HG03039 (cell line): Measurements from ENCODE around the gene SPAAR.
"Not testable (repeated sequence)": the region's sequence is repeated elsewhere in the genome, so short reads cannot be mapped to it uniquely, and the experiment has no call there.

Experiments used
- ATAC-seq: cut with Tn5 transposase; IDR thresholded peaks from one replicate; pipeline ENCODE4 v1.9.1; 2021; ENCODE audit warnings: mild to moderate bottlenecking, moderate library complexity; ENCODE audit not compliant: unreplicated experiment

The SPAAR gene

DNA sequence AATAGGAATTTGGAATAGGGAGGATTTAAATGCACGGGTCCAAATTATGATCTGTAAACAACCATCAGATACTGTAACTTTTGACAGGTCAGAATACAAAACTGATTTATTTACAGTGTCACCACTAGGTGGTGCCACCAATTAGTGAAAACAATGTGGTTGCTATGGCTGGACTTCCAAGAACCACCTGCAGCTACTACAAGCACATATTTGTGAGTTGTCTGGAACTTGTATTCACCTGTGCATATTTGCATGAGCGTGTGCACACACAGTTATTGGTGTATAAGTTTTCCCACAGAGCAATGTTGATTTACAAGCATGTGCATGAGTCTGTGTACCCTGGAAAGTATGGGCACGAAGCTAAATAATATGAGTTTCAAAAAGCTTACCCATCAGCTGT is 6.2 kb upstream of the SPAAR start:
- ATAC-seq, result no peak

DNA sequence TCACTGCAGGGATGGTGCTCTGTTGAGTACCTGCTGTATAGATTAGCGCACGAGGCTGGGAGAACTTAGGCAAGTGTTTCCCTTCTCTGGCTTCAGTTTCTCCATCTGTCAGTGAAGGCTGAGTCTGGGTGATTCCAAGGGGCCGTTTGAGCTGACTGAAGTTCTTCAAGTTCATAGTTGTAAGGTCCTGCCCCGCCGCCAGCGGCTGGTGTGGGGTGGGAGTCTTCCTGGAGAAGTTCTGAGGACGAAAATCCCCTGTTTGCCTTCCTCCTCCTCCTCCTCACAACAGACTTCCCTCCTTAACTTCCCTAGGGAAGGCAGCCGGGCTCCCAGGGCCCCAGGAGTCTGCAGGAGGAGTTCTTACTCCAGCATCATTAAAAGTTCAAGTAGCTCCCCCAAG is 5.0 kb upstream of the SPAAR start:
- ATAC-seq, result no peak

DNA sequence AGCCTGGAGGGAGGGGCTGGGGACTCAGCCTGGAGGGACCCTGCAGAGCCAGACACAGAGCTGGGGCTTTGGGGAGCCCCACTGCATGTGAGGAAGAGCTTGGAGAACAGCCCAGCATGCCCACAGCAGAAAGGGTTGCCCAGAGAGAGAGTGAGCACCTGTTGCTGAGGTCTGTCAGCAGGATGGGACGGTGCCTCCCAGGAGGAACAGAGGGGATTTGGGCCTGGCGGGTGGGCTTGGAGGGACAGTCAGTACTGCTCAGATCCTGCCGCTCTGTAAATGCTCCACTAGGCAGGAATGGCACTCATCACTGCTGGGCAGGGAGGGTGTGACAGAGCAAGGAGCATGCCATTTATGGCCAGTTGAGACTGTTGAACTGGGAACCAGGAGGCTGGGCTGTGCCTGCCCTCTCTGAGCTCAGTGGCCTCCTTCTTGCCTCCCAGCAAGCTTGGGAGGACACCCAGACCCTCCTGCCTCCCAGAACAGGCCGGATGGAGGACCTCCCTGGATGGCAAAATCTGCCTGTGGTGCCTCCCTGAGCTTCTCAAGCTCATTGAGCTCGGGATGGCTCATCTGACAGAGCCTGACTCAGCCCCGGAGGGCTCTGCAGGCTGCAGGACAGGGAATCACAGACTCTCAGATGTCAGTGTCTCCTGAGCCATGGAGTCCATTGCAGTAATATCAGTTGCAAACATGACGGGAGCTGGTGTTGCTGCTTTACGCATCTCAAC is 4.1 kb upstream of the SPAAR start:
- ATAC-seq, result no peak

DNA sequence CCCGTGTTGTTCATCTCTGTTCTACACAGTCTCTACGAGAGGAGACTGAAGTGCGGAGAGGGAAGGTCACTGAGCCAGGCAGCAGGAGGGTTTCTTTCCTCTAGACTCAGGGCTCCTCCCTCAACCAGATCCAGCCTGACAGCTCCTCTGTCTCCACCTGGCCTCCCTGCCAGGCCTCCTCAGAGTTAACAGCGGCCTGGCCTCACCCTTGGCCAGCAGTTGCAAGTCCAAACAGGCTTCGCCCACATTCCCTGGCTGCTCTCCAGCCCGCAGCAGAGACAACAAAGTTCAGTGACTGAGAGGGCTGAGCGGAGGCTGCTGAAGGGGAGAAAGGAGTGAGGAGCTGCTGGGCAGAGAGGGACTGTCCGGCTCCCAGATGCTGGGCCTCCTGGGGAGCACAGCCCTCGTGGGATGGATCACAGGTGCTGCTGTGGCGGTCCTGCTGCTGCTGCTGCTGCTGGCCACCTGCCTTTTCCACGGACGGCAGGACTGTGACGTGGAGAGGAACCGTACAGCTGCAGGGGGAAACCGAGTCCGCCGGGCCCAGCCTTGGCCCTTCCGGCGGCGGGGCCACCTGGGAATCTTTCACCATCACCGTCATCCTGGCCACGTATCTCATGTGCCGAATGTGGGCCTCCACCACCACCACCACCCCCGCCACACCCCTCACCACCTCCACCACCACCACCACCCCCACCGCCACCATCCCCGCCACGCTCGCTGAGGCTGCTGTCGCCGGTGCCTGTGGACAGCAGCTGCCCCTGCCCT is 3.2 kb upstream of the SPAAR start, which contains the start of gene HRCT1:
Gene HRCT1 (plus strand): TSS at position 291 of the 768 bp plus-strand sequence. CDS start 86 bp downstream, at position 377.
- ATAC-seq, result no peak

GRCh38 chr9:35906923-35907699 is 2.2 kb upstream of the SPAAR start:
- ATAC-seq, result no peak

GRCh38 chr9:35907711-35908503 is 1.4 kb upstream of the SPAAR start:
- no peak for ATAC-seq

- ATAC-seq, result no peak
These were observed 675 bp upstream of the SPAAR start for GRCh38 chr9:35908504-35909125.

DNA sequence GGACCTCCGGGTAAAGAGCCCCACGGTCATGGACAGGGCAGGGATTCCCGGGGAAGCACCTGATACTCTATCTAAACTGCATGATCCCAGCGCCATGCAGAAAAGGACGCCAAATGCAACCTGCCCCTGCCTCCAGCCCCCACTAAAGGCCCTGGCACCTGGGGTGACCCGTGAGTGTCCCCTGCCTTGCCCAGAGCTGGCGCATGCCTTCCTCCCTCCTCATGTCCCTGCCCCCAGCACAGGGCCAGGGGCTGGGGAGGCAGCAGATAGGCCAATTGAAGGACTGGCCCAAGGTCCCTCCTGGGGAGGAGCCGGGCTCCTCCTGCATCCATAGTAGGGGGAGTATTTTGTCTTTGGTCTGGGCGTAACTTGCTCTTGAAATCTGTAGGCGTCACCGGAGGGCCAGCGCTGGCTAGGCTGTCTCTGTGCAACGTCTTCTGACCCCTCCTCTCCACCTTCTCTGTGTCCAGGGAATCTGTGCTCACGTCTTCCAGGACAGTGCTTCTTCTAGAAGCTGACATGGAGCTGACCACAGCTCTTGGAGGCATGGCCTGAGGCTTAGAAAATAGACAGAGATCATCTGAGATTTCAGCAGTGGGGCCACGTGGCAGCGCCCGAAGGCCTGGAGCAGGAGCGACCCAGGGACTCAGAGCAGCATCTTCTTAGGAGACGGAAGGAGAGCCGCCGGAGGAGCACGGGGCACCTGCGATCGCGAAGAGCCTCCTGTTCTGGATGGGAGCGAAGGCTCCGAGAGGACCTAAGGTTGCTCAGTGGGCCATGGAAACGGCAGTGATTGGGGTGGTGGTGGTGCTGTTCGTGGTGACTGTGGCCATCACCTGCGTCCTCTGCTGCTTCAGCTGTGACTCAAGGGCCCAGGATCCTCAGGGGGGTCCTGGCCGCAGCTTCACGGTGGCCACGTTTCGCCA is 660 bp downstream of the SPAAR start:
- ATAC-seq, result no peak

DNA sequence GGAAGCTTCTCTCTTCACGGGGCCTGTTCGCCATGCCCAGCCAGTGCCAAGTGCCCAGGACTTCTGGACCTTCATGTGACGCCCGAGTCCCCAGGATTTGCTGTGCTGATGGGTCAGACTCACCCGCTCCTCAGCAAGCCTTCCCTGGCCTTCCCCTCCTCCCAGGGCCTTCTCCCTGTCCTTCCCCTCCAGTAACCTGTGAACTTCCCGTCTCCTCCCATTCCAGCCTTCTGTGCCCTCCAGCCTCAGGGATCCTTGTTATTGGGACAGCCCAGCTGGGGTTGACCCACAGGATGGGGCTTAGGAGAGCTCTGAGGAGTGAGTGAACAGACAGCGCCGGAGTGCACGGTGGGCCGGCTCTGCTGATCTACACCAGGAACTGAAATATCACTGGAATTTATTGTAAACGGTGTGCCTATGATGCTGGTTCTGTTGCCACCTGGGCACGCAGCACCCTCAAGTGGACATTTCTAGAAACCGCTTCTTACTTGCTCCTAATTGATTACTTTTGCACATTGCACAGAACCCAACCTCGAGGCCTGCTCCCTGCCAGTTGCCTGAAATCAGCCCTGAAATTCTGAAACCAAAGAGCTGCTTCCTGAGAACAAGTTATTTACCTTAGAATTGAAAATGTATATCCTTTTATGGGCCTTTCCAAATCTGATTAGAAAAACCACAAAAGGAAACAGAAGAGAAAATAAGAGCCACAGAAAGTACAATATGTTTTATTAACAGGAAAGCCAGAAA is 1.5 kb downstream of the SPAAR start:
- ATAC-seq, result no peak

- no peak for ATAC-seq
These were observed 2.4 kb downstream of the SPAAR start for GRCh38 chr9:35911690-35912089.

- no peak for ATAC-seq
These were observed 3.6 kb downstream of the SPAAR start for GRCh38 chr9:35912791-35913400.

- ATAC-seq, result not testable (repeated sequence)
These were observed 4.1 kb downstream of the SPAAR start for GRCh38 chr9:35913429-35913828.

DNA sequence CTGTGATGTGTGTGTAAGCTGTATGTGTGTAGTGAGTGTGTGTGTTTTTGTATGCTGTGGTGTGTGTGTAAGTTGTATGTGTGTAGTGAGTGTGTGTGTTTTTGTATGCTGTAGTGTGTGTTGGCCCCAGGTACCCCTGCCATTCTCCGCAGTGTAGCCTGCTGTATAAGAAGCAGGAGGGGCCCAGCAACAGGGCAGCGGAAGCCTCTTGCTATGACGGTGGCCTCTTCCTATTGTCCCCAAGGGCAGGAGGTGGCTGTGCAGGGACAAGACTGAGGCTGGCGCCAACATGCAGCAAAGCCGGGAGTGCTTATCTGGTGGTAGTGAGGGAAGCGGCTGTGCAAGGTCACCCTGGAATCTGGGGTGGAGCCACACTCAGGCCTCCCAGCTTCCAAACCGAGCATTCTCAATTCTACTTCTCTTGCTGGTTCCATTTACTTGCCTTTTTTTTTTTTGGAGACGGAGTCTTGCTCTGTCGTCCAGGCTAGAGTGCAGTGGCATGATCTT is 5.1 kb downstream of the SPAAR start:
- no peak for ATAC-seq

DNA sequence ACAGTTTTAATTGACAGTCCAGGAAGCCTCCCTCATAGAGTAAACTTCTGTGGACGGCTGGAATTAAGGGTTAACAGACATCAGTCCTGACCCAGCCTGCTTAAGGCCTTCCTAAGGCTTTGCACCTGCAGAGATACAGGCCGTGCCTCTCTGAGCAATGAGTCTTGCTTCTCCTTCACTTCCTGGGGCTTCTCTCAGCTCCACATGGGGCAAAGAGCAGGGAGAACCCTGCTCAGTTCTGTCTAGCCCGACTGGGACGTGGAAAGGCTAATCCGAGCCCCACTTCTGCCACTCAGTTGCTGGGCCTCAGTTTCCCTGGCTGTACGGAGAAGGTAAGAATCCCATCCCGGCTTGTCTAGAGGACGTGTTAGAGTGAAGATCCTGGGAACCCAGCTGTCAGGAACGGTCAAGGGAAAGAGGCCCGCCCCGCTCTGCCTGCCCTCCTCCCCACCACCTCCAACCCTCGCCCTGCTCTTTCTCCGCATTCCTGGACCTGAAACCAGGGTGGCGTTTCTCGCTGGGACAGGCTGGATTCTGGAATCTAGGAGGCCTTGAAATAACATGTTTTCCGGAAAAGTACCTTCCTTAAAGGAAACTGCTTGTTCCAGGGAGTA is 6.5 kb downstream of the SPAAR start:
- ATAC-seq, result no peak

DNA sequence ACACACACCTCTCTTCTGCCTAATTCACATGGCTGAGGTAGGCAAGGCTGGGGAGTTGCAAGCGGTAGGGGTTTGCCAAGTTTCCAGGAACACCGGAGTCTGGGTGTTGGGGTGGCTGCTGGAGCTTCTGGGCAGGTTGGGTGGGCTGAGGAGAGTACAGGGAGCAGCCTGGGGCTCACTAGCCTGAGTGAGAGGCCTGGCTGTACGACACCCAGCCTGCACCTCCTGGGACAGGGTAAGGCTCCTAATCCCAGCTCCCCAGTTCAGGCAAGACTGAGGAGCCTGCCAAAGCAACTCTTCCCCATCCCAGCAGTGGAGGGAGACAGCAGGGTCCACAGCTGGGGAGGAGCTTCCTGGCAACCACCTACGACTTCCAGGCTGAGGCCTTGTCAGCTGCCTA is 8.0 kb downstream of the SPAAR start:
- ATAC-seq, result no peak

- ATAC-seq, result no peak
These were observed 9.5 kb downstream of the SPAAR start for GRCh38 chr9:35918780-35919179.

DNA sequence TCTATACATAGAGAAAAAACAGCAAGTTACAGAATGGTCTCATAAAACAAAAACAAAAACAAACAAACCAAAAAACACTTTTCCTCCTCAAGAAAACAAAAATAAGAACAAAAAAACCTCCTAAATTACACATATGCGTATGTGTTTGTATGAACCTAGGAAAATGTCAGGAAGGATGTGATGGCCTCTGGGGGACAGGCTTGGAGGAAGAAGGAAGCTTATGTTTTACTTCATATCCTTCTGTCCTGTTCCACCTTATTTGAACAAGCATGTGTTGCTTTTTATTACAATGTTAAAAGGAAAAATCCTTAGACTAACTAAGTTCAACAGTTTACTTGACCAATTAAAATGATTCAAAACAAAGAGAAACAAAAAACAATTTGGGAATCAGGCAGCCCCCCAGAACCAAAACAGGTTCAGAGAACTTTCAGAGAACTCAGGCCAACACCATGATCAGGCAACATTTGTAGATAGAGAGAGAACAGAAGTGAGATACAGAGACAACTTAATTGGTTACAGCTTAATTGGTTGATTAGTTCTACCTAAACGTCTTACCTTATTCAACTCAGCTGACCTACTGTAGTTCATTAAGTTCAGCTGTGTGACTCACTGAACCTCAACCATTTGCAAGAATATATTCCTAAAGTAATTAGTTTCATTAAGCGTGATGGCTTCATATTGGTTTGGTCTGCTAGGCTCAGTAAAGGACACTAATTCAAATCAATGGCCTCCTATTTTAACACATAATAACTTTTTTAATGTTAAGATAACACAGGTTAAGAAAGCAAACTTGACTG is 10.1 kb downstream of the SPAAR start:
- no peak for ATAC-seq
